ENCODE data around the gene CBFA2T3. TPM values are rescaled to one million over a fixed set of nuclear protein-coding genes. Genes with fewer than 3 reads are reported as not detected.

The CBFA2T3 gene
- total and polyA plus RNA-seq, 2 donors (not counting 1 experiment from before 2014, with no cell fraction given): 40.8 to 58.3 TPM

DNA sequence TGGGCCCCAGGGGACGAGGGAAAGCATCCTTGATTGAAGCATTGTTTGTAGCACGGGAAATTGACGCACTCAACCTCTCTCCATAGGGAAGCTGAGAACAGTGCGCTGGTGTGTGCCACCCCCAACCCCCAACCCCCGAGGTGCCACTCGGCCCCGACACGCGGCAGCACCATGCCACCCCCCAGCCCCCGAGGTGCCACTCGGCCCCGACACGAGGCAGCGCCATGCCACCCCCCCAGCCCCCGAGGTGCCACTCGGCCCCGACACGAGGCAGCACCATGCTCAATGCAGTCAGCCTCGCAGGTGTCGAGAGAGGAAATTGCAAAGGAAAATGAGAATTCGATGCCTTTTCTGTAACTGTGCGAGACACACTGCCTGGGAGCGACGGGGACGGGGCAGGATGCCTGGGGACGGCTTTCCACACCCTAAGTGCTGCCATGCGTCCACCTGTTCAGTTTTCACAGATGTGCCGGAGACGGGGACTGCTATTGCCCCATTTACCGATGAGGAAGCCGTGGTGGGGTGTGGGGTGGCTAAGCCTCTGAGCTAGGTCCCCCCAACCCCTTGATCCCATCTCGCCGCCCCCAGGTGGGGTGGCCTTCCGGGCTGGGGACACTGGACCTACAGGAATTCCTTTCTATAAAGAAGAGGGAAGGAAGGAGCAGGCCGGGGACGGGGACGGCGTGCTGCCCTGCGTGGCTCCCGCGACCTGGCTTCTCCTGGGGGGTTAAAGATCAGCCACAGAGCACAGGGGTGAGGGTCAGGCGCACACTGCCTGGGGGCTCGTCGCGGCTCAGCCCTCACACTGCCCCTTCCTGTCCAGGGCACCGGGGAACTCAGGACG, 9.8 kb downstream of the CBFA2T3 start:
- ChIA-PET CTCF (interaction anchor here (0.7 to 1.8 kb wide), 6 partner anchors 9 to 126 kb away, joined by 3 to 10 read pairs (median 4); partner anchors contain the start of gene ACSF3), POLR2A (interaction anchor here (0.9 to 4.8 kb wide), 10 partner anchors 7 to 155 kb away, joined by 3 to 53 read pairs (median 4); partner anchors contain the start of genes CBFA2T3, GALNS and TRAPPC2L)
- Histone ChIP-seq H3K4me2 (replicated peaks; ENCODE audit: low read depth, low read length, poor library complexity, severe bottlenecking) (peak overlapping the region; percentile 88), H3K4me3 (ENCODE audit: control extremely low read depth in 1 of 5, extremely low read depth in 1 of 5, insufficient read depth in 1 of 5, low read depth in 2 of 5, low read length in 4 of 5) (peak overlapping the region in 4 of 5 experiments; percentile 13 to 53 (median 34)), H3K4me1 (ENCODE audit: control insufficient read depth in 2 of 2, insufficient read depth in 2 of 2, low read length in 2 of 2) (peaks cover 68 to 71% of the 10 kb centered on the region in 2 donors), H3K9ac (ENCODE audit: low read length) (peak overlapping the region; percentile 47), H3K79me2 (ENCODE audit: control insufficient read depth, insufficient read depth, low read length) (peaks cover 89% of the 10 kb centered on the region), H3K36me3 (replicated peaks in 1 of 2; ENCODE audit: control extremely low read depth in 1 of 2, control insufficient read depth in 1 of 2, extremely low read depth in 1 of 2, insufficient read depth in 2 of 2, low read length in 1 of 2) (peaks cover 0 to 9% of the 10 kb centered on the region in 2 experiments), H3K9me3 (ENCODE audit: control extremely low read depth in 1 of 3, control insufficient read depth in 2 of 3, insufficient read depth in 1 of 3, low read length in 2 of 3) (peaks cover 0 to 4% (median 0%) of the 10 kb centered on the region in 3 donors), H4K20me1 (ENCODE audit: control insufficient read depth, insufficient read depth, low read length, poor library complexity, severe bottlenecking) (peaks cover 30% of the 10 kb centered on the region), H2AFZ (ENCODE audit: insufficient read depth, low read depth, low read length, poor library complexity, severe bottlenecking) (peak overlapping the region; percentile 32), H3K27me3 (replicated peaks in 1 of 4; ENCODE audit: control extremely low read depth in 1 of 4, control insufficient read depth in 3 of 4, insufficient read depth in 4 of 4, low read length in 3 of 4) (no peaks in the 10 kb centered on the region), H3K27ac (ENCODE audit: low read length in 2 of 2) (peak overlapping the region; percentile 77 to 91)
- peaks cover 76% of the 10 kb centered on the region for H3K4me1 Mint-ChIP-seq
- 14% methylated on average over 25 of the region's 47 CpGs for WGBS (ENCODE audit: insufficient coverage)
- intact Hi-C loops (cut with micrococcal nuclease): no loop called here
- H3K4me3 Mint-ChIP-seq: peak overlapping the region; percentile 85
- TF ChIP-seq, protein P1, sequence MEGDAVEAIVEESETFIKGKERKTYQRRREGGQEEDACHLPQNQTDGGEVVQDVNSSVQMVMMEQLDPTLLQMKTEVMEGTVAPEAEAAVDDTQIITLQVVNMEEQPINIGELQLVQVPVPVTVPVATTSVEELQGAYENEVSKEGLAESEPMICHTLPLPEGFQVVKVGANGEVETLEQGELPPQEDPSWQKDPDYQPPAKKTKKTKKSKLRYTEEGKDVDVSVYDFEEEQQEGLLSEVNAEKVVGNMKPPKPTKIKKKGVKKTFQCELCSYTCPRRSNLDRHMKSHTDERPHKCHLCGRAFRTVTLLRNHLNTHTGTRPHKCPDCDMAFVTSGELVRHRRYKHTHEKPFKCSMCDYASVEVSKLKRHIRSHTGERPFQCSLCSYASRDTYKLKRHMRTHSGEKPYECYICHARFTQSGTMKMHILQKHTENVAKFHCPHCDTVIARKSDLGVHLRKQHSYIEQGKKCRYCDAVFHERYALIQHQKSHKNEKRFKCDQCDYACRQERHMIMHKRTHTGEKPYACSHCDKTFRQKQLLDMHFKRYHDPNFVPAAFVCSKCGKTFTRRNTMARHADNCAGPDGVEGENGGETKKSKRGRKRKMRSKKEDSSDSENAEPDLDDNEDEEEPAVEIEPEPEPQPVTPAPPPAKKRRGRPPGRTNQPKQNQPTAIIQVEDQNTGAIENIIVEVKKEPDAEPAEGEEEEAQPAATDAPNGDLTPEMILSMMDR (IDR thresholded peaks at IDR 0.05): no peak
- no peak for TF ChIP-seq EZH2 (IDR thresholded peaks at IDR 0.05; ENCODE audit: borderline replicate concordance, insufficient read depth, low read depth, low read length, poor library complexity, severe bottlenecking)
- ATAC-seq (ENCODE audit: low read depth): no peak
- no peaks in the 10 kb centered on the region for H3K27me3 Mint-ChIP-seq
- no peaks in the 10 kb centered on the region for H3K9me3 Mint-ChIP-seq (ENCODE audit: insufficient read depth)
- H3K27ac Mint-ChIP-seq: peak overlapping the region; percentile 94
- DNase-seq: peak; percentile 66

Measured in B cell (primary cell).